GM19238 (cell line): ENCODE data around the gene PRDM13.
"Not testable (repeated sequence)": the region's sequence is repeated elsewhere in the genome, so short reads cannot be mapped to it uniquely, and the experiment has no call there.

Experiments
- DNase-seq: peaks from one replicate; pipeline ENCODE4 v3.0.0; 2011; ENCODE audit warnings: low spot score; ENCODE audit not compliant: insufficient read length

The PRDM13 gene

DNA sequence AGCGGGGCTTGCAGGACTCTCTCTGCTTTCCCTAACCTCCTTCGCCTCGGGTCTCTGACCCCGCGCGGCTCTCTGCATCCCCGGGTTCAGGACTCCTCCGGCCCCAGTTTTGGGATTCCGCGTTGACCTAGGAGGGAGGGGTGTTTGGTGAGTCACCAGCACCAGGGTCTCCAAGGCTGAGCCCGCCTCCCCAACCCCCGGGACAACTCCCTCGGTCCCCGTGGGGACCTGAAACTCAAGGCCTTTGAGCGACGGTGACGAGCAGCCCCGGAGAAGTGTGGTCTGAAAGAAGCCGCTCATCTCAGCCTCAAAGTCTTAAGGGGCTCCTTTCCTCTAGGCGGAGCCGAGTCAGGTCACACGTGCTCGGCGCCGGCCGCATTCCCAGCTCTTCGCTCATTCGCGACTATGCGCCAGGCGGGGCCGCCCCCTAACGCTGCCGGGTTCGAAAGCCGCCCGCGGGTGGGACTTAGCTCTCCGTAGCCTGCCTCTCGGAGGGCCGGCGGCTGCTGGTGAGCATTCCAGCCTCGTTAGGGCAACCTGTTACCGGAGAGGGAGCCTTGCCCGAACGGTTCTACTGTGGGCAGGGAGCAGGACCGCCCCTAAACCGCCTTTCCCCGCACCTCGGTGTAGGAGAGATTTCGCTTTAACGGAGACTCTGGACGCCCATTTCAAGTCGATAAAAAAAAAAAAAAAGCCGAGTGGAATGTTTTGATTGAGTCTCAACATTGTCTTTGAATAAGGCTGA, 3.0 kb upstream of the PRDM13 start:
- no peak for DNase-seq

DNA sequence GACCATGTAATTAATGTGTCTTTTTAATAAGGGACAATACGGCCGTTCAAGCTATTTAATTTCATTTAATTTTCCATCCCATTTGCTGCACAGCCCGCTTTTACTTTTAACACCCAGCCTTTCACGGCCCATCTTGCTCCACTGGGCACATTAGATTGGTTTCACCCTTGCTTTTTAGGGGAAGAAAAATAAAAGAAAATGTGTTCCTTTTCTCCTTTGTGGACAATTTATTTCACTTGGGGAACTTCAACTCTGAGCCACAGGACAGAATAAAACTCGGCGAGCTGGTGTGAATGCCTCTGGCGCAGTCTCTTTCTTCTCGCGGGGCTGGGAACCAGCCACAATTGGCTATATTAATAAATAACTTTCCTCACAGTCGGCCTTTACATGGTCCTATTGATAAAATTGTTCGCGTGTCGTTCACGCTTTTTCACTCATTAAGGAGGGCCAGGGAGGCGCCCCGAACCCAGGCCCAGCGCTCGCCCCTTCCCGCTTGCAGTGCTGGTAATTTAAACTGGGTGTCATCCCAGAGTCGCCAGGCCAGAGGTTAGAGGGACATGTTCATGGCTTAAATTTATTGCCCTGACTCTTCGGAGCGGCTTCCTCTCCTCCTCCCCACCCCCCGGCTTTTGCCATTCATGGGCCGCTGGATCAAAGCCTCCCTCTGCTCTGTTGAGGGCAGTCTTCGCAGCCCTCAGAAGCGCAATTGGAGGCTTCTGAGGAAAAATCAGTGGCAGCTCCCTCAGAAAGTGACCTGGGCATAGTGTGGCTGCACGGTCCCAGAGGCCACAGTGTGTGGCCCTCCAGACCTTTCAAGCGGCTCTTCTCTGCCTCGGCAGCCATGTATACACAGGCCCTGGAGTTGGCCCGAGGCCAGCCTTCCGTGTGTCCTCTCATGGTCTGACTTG, 2.2 kb upstream of the PRDM13 start:
- DNase-seq: no peak

DNA sequence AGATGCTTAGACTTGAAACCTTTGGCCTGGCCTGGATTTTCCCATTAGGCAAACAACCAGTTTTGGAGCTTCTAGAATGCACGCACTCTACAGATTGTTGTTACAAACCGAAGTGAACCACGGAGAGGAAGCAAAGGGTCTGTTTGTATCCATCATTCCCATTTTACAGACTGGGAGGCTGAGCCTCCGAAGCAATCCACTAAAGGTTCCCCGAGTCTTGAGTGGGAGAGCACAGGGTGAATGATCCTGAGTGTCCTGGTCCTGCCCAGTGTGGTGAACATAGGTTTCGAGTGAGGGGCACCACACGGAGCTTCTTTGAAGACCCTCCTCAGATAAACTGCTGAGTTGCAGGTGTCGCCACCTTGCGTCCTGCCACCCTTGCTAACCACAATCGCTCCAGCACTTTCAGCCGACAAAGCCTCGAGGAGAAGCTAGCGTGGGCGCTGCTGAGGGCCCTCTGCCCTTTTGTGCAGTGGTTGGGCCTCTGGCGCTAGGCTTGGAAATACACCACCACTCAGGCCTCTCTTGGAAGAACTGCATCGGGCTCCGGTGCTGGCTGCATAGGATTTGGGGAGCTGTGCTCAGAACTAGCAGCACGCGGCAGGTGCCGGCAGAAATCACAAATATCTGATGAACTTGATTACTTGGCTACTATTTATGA, 1.4 kb upstream of the PRDM13 start:
- no peak for DNase-seq

DNA sequence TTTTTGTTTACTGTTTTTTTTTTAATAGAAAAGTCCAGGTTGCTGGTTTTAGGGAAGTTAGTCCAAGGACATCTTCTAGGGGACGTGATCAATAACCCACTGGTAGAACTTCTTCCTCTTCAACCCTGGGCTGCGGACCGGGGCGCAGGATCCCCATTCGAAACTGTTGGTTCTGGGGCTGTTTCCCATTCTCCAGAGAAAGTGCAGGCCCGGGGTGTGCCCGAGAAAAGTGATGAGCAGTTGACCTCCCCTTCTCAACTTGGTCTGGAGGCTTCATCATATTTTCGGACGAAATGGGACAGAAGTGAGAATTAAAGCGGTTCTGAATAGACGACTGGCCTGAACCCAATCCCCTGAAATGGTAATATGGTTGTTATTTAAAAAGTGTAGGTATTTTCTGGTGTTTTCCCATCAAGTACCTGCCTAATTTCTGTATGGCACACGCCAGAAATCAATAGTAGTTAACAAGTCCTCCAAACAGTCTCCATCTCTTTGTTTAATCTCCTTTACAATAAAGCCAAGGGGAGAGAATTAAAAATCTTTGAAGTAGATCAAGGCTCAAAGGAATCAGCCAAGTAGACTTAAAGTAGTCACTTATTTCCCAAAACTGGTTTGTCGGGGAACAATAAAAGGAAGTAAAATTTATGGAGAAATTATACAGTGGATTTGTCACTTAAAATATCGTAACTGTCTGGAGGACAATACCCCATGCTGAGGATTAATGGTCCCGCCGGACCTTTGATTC, 550 bp upstream of the PRDM13 start:
- DNase-seq: no peak

DNA sequence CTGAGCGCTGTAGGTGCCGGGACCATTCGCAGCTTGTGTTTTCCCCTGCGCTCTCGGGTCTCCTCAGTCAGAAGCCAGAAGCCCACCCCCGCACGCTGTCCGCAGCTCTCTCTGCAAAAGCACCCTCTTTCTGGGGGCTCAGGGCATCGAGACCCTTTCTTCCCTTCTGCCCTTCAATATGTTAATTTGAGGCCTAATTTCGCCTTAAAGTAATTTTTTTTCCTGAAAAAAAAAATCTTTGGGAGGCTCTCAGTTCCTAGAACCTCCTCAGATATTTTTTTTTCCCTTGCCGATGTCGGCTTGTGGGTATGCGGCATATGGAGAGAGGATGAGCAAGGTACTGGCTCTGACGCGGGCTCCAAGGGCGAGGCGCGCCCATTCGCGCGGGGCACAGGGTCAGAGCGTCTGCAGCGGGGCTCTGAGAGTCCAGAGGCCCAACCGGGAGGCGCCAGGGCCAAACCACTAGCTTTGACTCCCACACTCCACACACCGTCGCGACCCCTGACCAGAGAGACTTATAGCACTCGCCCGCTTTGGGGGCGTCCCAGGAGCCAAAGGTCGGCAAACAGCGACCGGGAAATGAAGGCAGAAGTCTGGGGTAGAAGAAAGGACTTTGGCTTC, 893 bp downstream of the PRDM13 start:
- DNase-seq: no peak

DNA sequence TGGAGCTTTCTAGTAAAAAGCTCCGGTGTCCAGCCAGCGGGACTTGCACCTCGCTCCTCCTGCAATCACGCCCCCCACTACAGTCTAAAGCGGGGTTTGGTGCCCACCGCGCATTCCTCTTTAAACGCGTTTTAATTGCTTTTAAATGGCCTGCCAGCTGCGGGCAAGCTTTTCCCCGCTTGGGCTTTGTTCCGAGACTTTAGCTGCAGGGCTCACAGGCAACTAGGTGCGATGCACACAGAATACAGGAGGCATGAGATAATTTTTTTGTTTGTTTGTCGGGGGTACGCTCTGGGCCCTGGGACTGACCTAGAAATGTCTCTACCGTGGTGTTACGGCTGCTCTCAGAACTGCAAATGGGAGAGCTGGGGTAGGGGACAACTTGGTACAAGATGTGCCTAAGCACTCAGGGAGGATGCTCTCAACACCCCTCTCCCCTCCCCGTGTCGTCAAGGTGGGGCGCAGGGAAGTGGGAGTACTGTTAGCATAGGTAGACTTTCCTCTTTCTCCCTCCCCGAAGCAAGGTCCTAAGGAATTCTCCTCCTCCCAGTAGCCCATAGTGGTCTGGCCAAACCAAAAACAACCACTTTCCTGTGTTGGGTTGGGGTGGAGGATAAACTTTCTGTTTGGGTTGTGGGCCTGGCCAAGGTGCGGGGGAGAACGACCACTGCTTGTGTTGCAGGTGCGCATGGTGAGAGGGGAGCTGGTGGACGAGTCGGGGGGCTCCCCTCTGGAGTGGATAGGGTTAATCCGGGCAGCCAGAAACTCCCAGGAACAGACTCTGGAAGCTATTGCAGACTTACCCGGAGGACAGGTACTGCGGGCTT, 1.6 kb downstream of the PRDM13 start:
- DNase-seq: no peak

DNA sequence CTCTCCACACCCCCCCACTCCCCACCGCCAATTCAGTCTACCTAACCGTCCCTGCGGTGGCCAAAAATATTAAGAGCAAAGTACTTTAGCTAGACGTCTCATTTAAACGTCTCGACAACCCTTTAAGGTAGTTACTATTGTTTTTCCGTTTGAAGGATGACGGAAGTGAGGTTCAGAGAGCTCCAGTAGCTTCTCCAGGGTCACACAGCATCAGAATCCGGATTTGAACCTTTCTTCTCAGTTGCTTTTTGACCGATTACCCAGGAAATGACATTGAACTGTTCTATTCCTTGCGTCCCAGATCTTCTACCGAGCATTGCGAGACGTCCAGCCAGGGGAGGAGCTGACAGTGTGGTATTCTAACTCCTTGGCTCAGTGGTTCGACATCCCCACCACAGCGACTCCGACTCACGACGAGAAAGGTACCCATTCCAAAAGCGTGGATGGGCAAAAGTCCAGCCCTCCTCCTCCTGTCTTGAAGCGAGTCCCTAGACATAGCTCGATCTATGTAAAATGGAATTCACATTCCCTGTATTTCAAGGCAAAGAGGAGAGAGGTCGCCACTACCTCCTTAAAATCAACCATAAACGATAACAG, 2.4 kb downstream of the PRDM13 start:
- DNase-seq: no peak

DNA sequence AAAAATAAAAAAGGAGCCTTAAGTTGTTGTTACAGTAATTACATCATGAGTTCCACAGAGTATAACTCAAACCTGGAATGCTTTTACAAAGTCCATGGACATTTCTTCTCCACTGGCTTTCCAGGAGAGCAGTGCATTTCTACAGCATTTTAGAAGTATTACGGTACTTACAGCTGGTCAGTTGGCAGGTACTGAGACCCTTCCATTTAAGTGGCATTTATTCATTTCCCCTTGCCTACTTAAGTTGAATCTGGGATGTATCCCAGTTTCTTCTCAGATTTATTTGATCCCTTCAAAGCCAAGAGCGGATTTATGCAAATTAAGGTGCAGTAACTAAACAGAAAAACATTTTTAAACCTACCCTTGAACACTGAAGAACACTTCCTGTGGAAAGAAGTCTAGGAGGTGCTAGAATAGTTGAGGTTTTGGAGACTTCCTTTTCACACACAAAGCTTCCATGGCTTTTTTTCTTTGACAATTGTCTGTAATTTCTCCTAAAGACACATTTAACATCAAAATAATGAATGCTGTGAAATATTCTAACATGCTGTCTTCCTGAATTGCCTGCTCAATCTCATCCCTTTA, 3.4 kb downstream of the PRDM13 start:
- DNase-seq: no peak

DNA sequence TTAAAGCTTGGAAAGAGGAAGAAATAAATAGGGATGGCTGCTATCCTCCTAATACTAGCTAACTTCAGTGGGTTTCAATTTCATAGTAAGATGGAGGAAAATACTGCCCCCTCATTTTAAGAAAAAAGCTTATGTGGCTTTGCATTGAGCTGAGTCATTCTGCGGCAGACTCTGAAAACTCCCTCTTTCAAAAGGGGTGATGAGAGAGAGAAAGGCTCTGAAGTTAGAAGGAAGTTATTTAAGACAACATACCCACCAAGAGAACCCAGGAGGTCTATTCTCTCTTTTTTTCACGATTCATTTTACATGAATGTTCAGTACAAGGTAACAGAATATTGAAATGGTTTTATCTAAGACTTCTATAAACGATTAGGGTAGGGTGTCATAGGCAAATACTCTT, 4.5 kb downstream of the PRDM13 start:
- no peak for DNase-seq

DNA sequence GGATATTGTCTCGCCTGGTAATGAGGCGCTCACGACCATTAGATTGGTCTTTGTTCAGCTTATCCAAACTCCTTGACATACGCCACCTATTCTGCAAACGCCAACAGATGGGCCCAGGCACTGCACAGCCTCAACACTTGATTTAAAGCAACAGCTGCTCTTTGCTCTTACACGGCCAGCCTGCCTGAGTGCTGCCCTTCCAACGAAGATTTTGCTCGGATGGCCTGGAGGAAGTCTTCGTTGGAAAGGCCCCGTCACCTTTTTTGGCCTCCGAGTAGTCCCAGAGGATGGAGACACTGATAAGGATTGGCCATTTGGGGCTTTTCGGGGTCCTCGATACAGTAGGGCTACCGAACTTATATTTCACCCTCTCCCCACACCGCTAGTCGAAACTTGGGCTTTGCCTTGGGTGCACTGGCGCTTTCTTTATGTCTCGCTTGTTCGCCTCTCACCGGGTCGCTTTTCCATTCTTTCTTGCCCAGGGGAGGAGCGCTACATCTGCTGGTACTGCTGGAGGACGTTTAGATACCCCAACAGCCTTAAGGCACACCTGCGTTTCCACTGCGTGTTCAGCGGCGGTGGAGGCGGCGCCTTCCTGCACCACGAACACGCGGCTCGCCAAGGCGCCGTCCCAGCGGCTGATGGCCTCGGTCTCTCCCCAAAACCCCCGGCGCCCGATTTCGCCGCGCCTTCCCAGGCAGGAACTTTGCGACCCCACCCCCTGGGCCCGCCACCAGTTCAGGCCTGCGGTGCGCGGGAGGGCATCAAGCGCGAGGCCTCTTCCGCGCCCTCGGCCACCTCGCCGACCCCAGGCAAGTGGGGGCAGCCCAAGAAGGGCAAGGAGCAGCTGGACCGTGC, 6.1 kb downstream of the PRDM13 start:
- DNase-seq: no peak

DNA sequence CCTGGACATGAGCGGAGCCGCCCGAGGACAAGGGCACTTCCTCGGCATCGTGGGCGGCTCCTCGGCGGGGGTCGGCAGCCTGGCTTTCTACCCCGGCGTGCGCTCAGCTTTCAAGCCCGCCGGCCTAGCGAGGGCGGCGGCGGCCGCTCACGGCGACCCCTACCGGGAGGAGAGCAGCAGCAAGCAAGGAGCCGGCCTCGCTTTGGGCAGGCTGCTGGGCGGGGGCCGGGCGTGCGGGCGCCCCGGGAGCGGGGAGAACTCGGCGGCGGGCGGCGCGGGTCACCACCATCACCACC, 6.7 kb downstream of the PRDM13 start:
- peak; percentile 59 for DNase-seq

DNA sequence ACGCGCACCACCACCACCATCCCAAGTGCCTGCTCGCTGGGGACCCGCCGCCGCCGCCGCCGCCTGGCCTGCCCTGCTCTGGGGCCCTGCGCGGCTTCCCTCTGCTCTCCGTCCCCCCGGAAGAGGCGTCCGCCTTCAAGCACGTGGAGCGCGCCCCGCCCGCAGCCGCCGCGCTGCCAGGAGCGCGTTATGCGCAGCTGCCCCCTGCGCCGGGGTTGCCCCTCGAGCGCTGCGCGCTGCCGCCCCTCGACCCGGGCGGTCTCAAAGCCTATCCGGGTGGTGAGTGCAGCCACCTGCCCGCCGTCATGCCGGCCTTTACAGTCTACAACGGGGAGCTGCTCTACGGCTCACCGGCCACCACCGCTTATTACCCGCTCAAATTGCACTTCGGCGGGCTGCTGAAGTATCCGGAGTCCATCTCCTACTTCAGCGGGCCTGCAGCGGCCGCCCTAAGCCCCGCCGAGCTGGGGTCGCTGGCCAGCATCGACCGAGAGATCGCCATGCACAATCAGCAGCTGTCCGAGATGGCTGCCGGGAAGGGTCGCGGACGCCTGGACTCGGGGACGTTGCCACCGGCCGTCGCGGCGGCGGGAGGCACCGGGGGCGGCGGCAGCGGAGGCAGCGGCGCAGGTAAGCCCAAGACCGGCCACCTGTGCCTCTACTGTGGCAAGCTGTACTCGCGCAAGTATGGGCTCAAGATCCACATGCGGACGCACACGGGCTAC, 7.2 kb downstream of the PRDM13 start:
- peak; percentile 53 for DNase-seq

DNA sequence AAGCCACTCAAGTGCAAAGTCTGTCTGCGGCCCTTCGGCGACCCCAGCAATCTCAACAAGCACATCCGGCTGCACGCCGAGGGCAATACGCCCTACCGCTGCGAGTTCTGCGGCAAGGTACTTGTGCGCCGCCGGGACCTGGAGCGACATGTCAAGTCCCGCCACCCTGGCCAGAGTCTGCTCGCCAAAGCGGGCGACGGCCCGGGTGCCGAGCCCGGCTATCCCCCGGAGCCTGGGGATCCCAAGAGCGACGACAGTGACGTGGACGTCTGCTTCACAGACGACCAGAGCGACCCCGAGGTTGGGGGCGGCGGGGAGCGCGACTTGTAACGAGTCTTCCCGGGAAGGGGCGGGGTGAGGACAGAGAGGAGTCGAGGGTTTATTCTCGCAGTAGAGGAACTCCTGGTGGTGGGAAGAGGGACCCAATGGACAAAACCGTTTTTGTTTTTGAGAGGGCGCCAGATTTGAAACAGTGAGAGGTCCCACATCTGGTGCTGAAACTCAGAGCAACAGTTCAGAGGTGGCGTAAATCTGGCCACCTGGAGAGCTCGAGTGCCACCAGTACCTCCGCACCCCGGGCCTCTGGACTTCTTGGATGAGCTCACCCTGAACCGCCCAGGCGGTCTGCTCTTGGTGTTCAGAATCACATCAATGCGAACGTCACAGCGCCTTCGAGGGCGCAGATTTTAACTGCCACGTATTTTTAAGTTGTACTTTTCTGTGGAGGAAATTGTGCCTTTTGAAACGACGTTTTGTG, 8.0 kb downstream of the PRDM13 start:
- DNase-seq: no peak

DNA sequence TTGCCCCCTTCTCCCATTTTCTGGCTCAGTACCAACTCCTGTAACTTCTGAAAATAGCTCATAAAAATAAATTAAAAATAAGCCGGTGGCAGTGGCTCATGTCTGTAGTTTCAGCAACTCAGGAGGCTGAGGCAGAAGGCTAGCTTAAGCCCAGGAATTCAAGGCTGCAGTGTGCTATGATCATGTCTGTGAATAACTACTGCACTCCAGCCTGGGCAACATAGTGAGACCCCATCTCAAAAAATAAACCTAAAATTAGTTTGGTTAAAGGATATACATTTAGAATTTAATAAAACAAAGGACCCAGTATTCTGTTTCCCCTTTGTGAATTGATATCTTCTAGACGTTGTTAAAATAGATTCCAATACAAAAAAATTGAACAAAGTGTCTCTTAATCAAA, 10.5 kb downstream of the PRDM13 start:
- DNase-seq: no peak

DNA sequence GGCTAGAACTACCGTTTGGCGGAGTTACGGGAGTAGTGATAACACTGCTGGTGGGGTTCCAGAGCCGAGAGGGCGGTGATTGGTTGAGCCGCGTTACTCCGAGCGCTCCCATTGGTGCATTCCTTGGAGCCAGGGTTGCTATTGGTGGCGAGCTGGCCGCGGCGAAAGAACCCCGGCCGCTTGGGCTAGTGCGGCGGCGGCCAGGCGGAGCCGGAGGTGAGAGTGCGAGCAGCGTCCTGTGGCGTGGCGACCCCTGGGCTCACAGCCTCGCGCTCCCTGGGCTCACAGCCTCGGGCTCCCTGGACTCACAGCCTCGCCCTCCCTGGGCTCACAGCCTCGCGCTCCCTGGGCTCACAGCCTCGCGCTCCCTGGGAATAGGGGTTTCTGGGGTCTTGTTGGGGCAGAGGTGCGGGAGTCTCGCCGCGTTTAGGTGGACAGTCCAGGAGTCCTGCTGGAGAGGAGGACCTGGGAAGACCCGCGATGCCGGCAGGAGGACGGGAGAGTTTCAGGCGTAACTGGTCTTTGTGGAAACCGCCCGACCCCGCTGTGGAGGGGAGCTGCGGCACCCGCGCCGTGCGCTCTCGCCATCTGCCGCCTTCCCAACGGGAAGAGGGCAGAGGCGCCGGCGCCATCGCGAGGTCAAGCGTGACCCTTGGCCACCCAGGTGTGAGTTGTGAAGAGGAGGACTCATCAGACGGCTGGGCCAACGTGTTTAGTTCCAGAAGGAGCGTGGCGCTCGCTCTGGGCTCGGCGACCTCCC, 12.2 kb downstream of the PRDM13 start:
- no peak for DNase-seq

DNA sequence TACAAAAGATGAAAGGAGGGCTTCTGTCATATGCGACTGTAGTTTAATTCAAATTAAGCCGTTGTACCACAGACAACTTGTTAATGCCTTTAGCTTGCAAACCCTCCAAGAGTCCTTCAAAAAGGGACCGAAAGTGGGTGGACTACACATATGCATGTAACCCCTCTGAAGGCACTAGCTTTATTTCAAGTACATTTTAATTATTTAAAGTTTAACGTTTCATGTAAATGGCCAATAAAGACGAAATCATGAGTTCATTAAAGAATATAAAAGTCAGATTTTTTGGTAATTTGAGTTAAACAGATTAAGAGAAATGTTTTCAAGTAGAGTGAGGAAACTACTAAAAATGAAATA, 12.8 kb downstream of the PRDM13 start:
- DNase-seq: no peak

DNA sequence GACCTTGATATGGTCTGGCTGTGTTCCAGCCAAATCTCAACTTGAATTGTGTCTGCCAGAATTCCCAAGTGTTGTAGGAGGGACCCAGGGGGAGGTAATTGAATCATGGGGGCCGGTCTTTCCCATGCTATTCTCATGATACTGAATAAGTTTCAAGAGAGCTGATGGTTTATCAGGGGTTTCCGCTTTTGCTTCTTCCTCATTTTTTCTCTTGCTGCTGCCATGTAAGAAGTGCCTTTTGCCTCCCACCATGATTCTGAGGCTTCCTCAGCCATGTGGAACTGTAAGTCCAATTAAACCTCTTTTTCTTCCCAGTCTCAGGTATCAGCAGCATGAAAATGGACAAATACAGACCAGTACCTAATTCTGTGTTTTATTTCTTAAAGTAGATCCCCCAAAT, 15.4 kb downstream of the PRDM13 start:
- not testable (repeated sequence) for DNase-seq
